ENCODE measurements around the gene ALOX12B. TPM values are rescaled to one million over a fixed set of nuclear protein-coding genes. Genes with fewer than 3 reads are reported as not detected.
"Not testable (repeated sequence)": the region's sequence is repeated elsewhere in the genome, so short reads cannot be mapped to it uniquely, and the experiment has no call there.

ALOX12B gene
- total RNA-seq, 1 donor from 2014 or later, result not detected

GRCh38 chr17:8068736-8069586 lies 18.6 kb downstream of the ALOX12B start:
- FAIRE-seq, result no peak
- no peak for DNase-seq (ENCODE audit: low spot score in 2 of 2)

- FAIRE-seq (no peak), DNase-seq (ENCODE audit: low spot score in 2 of 2) (no peak)
Measured at GRCh38 chr17:8067806-8068205, 19.7 kb downstream of the ALOX12B start.

GRCh38 chr17:8066841-8067775 lies 20.4 kb downstream of the ALOX12B start:
- DNase-seq (ENCODE audit: low spot score in 2 of 2), result no peak
- no peak for FAIRE-seq

- DNase-seq (ENCODE audit: low spot score in 2 of 2) (no peak), FAIRE-seq (no peak)
Measured at GRCh38 chr17:8064561-8065019, 22.9 kb downstream of the ALOX12B start.

GRCh38 chr17:8063761-8064534 lies 23.6 kb downstream of the ALOX12B start:
- FAIRE-seq (no peak), DNase-seq (ENCODE audit: low spot score in 2 of 2) (no peak)

- DNase-seq (ENCODE audit: low spot score in 2 of 2) (no peak), FAIRE-seq (no peak)
Measured at GRCh38 chr17:8062807-8063483, 24.6 kb downstream of the ALOX12B start.

- no peak for FAIRE-seq
- no peak for DNase-seq (ENCODE audit: low spot score in 2 of 2)
Measured at GRCh38 chr17:8062435-8062806, 25.1 kb downstream of the ALOX12B start.

- not testable (repeated sequence) for DNase-seq (ENCODE audit: low spot score in 2 of 2); FAIRE-seq
Measured at GRCh38 chr17:8061851-8062250, 25.7 kb downstream of the ALOX12B start.

- DNase-seq (ENCODE audit: low spot score in 2 of 2) (peak; percentile 71 to 77), FAIRE-seq (no peak)
Measured at GRCh38 chr17:8060274-8060673, 27.2 kb downstream of the ALOX12B start.

- FAIRE-seq (no peak), DNase-seq (ENCODE audit: low spot score in 2 of 2) (no peak)
Measured at GRCh38 chr17:8059131-8059530, 28.4 kb downstream of the ALOX12B start.

- DNase-seq (ENCODE audit: low spot score in 2 of 2) (peak; percentile 71 to 78), FAIRE-seq (no peak)
Measured at GRCh38 chr17:8057691-8058114, 29.8 kb downstream of the ALOX12B start.

GRCh38 chr17:8056976-8057625 lies 30.4 kb downstream of the ALOX12B start:
- no peak for DNase-seq (ENCODE audit: low spot score in 2 of 2)
- FAIRE-seq, result no peak

- FAIRE-seq, result no peak
- DNase-seq (ENCODE audit: low spot score in 2 of 2), result no peak
Measured at GRCh38 chr17:8056232-8056975, 31.1 kb downstream of the ALOX12B start.

GRCh38 chr17:8055851-8056231 lies 31.7 kb downstream of the ALOX12B start:
- FAIRE-seq (no peak), DNase-seq (ENCODE audit: low spot score in 2 of 2) (no peak)

- DNase-seq (ENCODE audit: low spot score in 2 of 2), result no peak
- no peak for FAIRE-seq
Measured at GRCh38 chr17:8053600-8053999, 33.9 kb downstream of the ALOX12B start.

- FAIRE-seq, result peak; percentile 73
- DNase-seq (ENCODE audit: low spot score in 2 of 2), result no peak
Measured at GRCh38 chr17:8052256-8053252, 35.0 kb downstream of the ALOX12B start.

- DNase-seq (ENCODE audit: low spot score in 2 of 2), result no peak
- no peak for FAIRE-seq
Measured at GRCh38 chr17:8051831-8052230, 35.7 kb downstream of the ALOX12B start.

Data from frontal cortex (tissue), 4 donors.